Glutamatergic neuron (in vitro differentiated cells): ENCODE results near the gene FAM174B. TPM values are rescaled to one million over a fixed set of nuclear protein-coding genes. Genes with fewer than 3 reads are reported as not detected.

ENCODE experiments used
- DNase-seq: peaks from one replicate; pipeline ENCODE4 v3.0.0; 2022
- H3K27ac Mint-ChIP-seq: one replicate; pipeline ENCODE4 v1.8.0; 2020; ENCODE audit warnings: mild to moderate bottlenecking, mixed read lengths, inconsistent platforms; ENCODE audit not compliant: unreplicated experiment
- H3K27me3 Mint-ChIP-seq: one replicate; pipeline ENCODE4 v1.8.0; 2020; ENCODE audit warnings: mild to moderate bottlenecking, moderate library complexity, mixed read lengths, inconsistent platforms; ENCODE audit not compliant: unreplicated experiment
- H3K36me3 Mint-ChIP-seq: one replicate; pipeline ENCODE4 v1.8.0; 2020; ENCODE audit warnings: mild to moderate bottlenecking, mixed read lengths, inconsistent platforms; ENCODE audit not compliant: unreplicated experiment
- H3K4me1 Mint-ChIP-seq: one replicate; pipeline ENCODE4 v1.8.0; 2020; ENCODE audit warnings: mild to moderate bottlenecking, low read depth, mixed read lengths, inconsistent platforms; ENCODE audit not compliant: unreplicated experiment
- H3K4me3 Mint-ChIP-seq: one replicate; pipeline ENCODE4 v1.8.0; 2020; ENCODE audit warnings: mild to moderate bottlenecking, mixed read lengths, inconsistent platforms; ENCODE audit not compliant: unreplicated experiment
- H3K9me3 Mint-ChIP-seq: one replicate; pipeline ENCODE4 v1.8.0; 2020; ENCODE audit warnings: mild to moderate bottlenecking, moderate library complexity, mixed read lengths, inconsistent platforms; ENCODE audit not compliant: unreplicated experiment
- total RNA-seq: library from RNA; stranded (reverse); fragmentation: NEBNext Ultra II Directional; extraction: Animal tissue kit (Norgen Biotek cat#: 25700); gene quantifications from one replicate; pipeline ENCODE4 v1.2.1, GENCODE V29; 2021; ENCODE audit not compliant: unreplicated experiment
- TF ChIP-seq, protein P1 (sequence below): fragments of 200-600 bp; sonication (generic); IDR thresholded peaks from one replicate; pipeline ENCODE4 v1.5.0; 2021; ENCODE audit not compliant: partially characterized antibody, unreplicated experiment

Gene FAM174B
- total RNA-seq, 1 donor from 2014 or later, result 8.6 TPM

DNA sequence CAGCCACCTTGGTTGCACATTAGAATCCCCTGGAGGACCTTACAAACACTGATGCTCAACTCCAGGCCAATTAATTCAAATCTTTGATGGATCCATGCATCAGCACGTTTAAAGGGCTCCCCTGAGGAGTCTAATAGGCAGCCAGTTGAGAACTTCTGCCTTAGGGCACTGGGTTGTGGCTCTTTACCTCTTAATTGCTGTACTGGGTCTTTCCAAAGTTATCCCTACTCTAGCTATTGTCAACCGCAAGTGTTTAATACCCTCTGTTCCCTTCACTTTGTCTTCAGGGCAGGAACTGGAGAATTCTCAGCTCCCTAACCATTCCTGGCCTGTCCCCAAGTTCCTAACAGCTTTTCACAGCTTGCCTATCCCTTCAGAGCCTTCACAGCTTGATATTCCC, 15.0 kb upstream of the FAM174B start:
- Mint-ChIP-seq H3K4me1 (peaks cover 28% of the 10 kb centered on the region), H3K4me3 (no peak overlapping the region), H3K27ac (peak overlapping the region; percentile 52), H3K9me3 (peaks cover 10% of the 10 kb centered on the region), H3K27me3 (peaks cover 19% of the 10 kb centered on the region), H3K36me3 (peaks cover 4% of the 10 kb centered on the region)
- TF ChIP-seq, protein P1, sequence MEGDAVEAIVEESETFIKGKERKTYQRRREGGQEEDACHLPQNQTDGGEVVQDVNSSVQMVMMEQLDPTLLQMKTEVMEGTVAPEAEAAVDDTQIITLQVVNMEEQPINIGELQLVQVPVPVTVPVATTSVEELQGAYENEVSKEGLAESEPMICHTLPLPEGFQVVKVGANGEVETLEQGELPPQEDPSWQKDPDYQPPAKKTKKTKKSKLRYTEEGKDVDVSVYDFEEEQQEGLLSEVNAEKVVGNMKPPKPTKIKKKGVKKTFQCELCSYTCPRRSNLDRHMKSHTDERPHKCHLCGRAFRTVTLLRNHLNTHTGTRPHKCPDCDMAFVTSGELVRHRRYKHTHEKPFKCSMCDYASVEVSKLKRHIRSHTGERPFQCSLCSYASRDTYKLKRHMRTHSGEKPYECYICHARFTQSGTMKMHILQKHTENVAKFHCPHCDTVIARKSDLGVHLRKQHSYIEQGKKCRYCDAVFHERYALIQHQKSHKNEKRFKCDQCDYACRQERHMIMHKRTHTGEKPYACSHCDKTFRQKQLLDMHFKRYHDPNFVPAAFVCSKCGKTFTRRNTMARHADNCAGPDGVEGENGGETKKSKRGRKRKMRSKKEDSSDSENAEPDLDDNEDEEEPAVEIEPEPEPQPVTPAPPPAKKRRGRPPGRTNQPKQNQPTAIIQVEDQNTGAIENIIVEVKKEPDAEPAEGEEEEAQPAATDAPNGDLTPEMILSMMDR, result no peak
- no peak for DNase-seq

- TF ChIP-seq, protein P1, result no peak
- Mint-ChIP-seq H3K4me1 (peaks cover 28% of the 10 kb centered on the region), H3K9me3 (peaks cover 10% of the 10 kb centered on the region)
Observed at GRCh38 chr15:92669432-92669831, 13.9 kb upstream of the FAM174B start.

DNA sequence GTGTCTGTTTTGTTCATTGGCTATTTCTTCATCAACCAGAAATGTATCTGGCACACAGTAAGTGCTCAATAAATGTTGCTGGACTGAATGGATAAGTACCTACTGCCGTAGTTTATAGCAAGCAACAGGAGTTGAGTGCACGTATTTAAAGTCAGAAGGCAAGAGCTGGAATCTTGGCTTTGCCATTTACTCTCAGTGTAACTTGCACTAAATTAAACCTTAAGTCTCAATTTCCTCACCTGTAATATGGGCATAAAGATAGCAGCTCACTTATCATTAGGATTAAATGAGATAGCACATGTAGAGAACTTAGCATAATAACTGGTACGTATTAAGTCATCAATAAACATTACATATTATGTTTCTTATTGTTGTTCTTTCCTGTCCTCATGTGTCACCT, 13.0 kb upstream of the FAM174B start:
- Mint-ChIP-seq H3K27ac (no peak overlapping the region), H3K4me1 (peaks cover 30% of the 10 kb centered on the region), H3K27me3 (peaks cover 20% of the 10 kb centered on the region), H3K9me3 (peaks cover 10% of the 10 kb centered on the region), H3K4me3 (no peak overlapping the region), H3K36me3 (peaks cover 4% of the 10 kb centered on the region)
- DNase-seq, result no peak
- TF ChIP-seq, protein P1, result no peak

More at GRCh38 chr15:92669432-92669831, 13.9 kb upstream of the FAM174B start:
- DNase-seq, result no peak
- H3K27ac Mint-ChIP-seq, result no peak overlapping the region
- H3K36me3 Mint-ChIP-seq, result peaks cover 4% of the 10 kb centered on the region
- no peak overlapping the region for H3K4me3 Mint-ChIP-seq
- peaks cover 22% of the 10 kb centered on the region for H3K27me3 Mint-ChIP-seq

GRCh38 chr15:92667970-92668485, 12.5 kb upstream of the FAM174B start:
- no peak for DNase-seq
- TF ChIP-seq, protein P1, result no peak
- H3K9me3 Mint-ChIP-seq, result peaks cover 10% of the 10 kb centered on the region
- H3K36me3 Mint-ChIP-seq, result peaks cover 4% of the 10 kb centered on the region
- H3K27ac Mint-ChIP-seq, result no peak overlapping the region
- H3K27me3 Mint-ChIP-seq, result peaks cover 20% of the 10 kb centered on the region
- no peak overlapping the region for H3K4me3 Mint-ChIP-seq
- peaks cover 30% of the 10 kb centered on the region for H3K4me1 Mint-ChIP-seq

DNA sequence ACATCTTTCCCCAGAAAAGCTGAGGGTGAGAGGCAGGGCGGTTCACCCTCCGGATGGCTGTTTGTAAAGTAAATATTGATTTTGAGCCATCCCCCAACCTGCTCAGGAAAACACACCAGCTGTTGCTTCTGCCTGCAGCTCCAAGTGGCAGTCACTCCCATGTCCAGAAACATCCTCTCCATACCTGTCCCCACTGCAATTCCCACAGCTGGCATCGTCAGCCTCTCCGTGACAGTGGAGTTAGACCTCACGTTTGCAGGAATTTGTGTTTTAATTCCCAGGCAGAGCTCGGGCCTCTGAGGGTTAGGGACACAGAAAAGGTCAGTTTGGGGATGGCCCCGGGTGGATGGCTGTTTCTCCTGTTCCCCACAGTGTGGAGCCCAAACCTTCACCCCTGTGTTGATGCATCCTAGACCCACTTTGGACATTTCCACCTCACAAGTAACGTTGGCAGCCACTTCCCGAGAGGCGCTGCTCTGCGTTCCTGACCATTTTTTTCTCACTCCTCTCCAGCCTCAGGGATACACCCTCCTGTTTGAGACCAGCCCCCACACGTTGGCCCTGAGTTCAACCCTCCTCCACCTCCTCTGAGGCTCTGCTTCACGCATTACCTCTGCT, 11.8 kb upstream of the FAM174B start:
- H3K27ac Mint-ChIP-seq, result no peak overlapping the region
- H3K4me1 Mint-ChIP-seq, result peaks cover 30% of the 10 kb centered on the region
- H3K36me3 Mint-ChIP-seq, result peaks cover 4% of the 10 kb centered on the region
- H3K4me3 Mint-ChIP-seq, result peak overlapping the region; percentile 39
- no peak for DNase-seq
- H3K9me3 Mint-ChIP-seq, result peaks cover 10% of the 10 kb centered on the region
- TF ChIP-seq, protein P1, result no peak
- H3K27me3 Mint-ChIP-seq, result peaks cover 18% of the 10 kb centered on the region
